ENCODE results near the gene NTMT1.
A peak's percentile ranks its signal among the peaks of the same experiment; 100 is the strongest.

NTMT1 gene

DNA sequence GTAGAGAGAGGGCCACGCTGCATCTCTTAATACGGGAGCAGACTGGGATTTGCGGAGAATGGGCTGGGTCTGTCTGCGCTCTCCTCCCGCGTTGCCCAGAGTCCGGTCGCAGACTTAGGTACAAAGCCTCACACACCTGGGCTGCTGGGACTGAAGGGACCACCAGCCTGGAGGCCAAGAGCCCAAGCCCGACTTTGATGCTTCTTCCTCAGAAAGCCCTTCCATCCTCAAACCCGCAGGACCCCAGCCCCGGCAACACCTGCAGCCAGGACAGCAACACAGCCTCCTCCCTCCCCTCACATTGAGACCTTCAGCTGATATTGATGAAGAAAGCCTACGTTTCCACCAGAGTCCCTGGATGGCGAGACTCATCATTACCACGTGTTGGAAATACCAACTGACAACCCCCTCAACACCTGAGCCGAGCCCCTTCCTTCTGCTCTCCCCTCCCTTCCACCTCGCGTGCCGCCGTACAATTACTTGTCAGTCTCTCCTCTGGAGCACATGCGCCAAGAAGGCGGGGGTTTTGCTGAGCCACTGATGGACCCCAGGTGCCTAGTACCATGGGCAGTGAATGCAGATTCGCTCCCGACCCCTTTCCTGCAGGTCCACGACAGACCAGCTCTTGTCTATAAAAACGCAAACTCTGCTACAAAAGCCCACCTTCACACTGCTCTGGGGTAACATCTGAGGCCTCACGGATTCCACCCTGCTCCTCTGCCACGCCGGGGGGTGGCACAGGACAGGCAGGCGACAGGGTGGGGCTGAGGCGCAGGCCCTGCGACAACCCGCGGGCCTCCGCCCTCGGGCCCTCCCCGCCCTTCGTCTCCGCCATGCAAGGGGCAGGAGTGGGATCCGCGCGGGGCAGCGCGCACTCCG is 15.1 kb downstream of the NTMT1 start:
- Histone ChIP-seq H3K36me3 (peaks cover 35 to 48% (median 41%) of the 10 kb centered on the region in 11 experiments), H3K9ac (peak overlapping the region; percentile 78 to 92 (median 84)), H3K4me2 (peak overlapping the region; percentile 91 to 100 (median 99)), H3K4me1 (peaks cover 29 to 58% (median 45%) of the 10 kb centered on the region in 10 experiments), H3K9me3 (replicated peaks in 1 of 11) (no peaks in the 10 kb centered on the region), H3K4me3 (peak overlapping the region; percentile 80 to 99 (median 90)), H3K27ac (peak overlapping the region in 10 of 11 experiments; percentile 62 to 86 (median 76); a peak in 21 of 22 replicates), H4K20me1 (peaks cover 50 to 58% (median 57%) of the 10 kb centered on the region in 11 experiments; a peak in 21 of 22 replicates), H3K27me3 (no peaks in the 10 kb centered on the region)
- TF ChIP-seq Cebpa-rat (IDR thresholded peaks at IDR 0.05) = no peak

GRCh38 chr9:129641750-129642585 is 16.0 kb downstream of the NTMT1 start, which contains the start of gene ASB6:
Gene ASB6 (minus strand): TSS chr9:129642151. CDS start chr9:129641999, 152 bp downstream.
- no peaks in the 10 kb centered on the region for H3K9me3 ChIP-seq (replicated peaks in 1 of 11)
- no peak for TF ChIP-seq Cebpa-rat (IDR thresholded peaks at IDR 0.05)
- H3K27me3 ChIP-seq = no peaks in the 10 kb centered on the region
- peak within 1 kb of the TSS; percentile 78 to 92 (median 84) for H3K9ac ChIP-seq
- H3K4me2 ChIP-seq = peak within 1 kb of the TSS; percentile 91 to 100 (median 99)
- peak within 1 kb of the TSS; percentile 80 to 99 (median 90) for H3K4me3 ChIP-seq
- peak within 1 kb of the TSS; percentile 38 to 86 (median 75); a peak in 21 of 22 replicates for H3K27ac ChIP-seq
- H4K20me1 ChIP-seq = peaks cover 43 to 50% (median 48%) of the 10 kb centered on the region in 11 experiments; a peak in 21 of 22 replicates
- peaks cover 23 to 50% (median 36%) of the 10 kb centered on the region in 10 experiments for H3K4me1 ChIP-seq
- H3K36me3 ChIP-seq = peaks cover 27 to 39% (median 32%) of the 10 kb centered on the region in 11 experiments

- Histone ChIP-seq H3K36me3 (peaks cover 10 to 22% (median 15%) of the 10 kb centered on the region in 11 experiments), H3K4me1 (peaks cover 15 to 32% (median 23%) of the 10 kb centered on the region in 10 experiments), H3K4me2 (no peak overlapping the region), H3K4me3 (no peak overlapping the region), H3K27me3 (no peaks in the 10 kb centered on the region), H3K27ac (no peak overlapping the region), H4K20me1 (peaks cover 26 to 32% (median 31%) of the 10 kb centered on the region in 11 experiments; a peak in 21 of 22 replicates), H3K9me3 (replicated peaks in 1 of 11) (no peaks in the 10 kb centered on the region), H3K9ac (no peak overlapping the region)
- no peak for TF ChIP-seq Cebpa-rat (IDR thresholded peaks at IDR 0.05)
Observed at GRCh38 chr9:129643706-129644105, 17.7 kb downstream of the NTMT1 start.

DNA sequence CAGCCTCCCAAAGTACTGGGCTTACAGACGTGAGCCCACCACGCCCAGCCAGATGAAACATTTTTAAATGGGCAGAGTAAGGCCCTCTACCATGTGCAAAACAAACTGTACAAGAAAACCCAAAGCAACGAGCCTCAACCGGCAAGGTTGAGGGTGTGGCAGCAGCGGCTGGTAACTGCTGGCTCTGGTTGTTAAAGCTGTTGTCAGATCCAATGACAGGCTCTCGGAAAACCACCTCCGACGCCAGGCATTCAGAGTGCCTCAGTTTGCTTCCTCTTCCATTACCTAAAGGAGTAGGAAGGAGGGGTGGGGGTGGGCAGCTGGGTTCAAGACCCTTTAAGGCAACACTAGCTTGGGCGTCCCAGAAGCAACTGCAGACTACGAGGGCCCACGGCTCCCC is 18.4 kb downstream of the NTMT1 start:
- no peak overlapping the region for H3K4me2 ChIP-seq
- H4K20me1 ChIP-seq = peaks cover 19 to 26% (median 24%) of the 10 kb centered on the region in 11 experiments; a peak in 21 of 22 replicates
- no peak overlapping the region for H3K27ac ChIP-seq
- H3K9ac ChIP-seq = no peak overlapping the region
- no peaks in the 10 kb centered on the region for H3K9me3 ChIP-seq (replicated peaks in 1 of 11)
- no peak overlapping the region for H3K4me3 ChIP-seq
- H3K4me1 ChIP-seq = peaks cover 15 to 26% (median 23%) of the 10 kb centered on the region in 10 experiments
- TF ChIP-seq Cebpa-rat (IDR thresholded peaks at IDR 0.05) = no peak
- H3K27me3 ChIP-seq = no peaks in the 10 kb centered on the region
- peaks cover 3 to 15% (median 8%) of the 10 kb centered on the region in 11 experiments; a peak in 20 of 22 replicates for H3K36me3 ChIP-seq

DNA sequence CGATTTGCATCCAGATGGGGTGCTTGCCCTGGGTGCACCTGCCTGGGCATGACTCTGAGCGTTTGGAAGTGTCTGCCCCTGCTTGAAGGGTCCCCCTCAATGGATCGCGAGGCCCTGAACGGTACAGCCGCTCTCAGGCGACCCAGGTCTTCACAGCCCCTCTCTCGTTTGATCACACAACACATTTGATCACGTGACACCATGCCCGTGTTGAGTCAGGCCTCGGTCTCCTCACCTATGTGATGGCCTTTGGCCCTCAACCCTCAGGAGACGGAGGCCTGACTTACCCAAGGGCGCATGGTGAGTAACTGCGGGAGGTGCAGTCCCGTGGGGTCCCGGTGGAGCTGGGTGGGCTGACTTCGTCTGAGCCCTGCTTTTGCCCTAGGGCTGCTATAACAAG is 18.9 kb downstream of the NTMT1 start:
- H3K27ac ChIP-seq = no peak overlapping the region
- peaks cover 15 to 20% (median 19%) of the 10 kb centered on the region in 11 experiments; a peak in 21 of 22 replicates for H4K20me1 ChIP-seq
- H3K27me3 ChIP-seq = no peaks in the 10 kb centered on the region
- H3K4me2 ChIP-seq = no peak overlapping the region
- peaks cover 0 to 10% (median 3%) of the 10 kb centered on the region in 11 experiments; a peak in 12 of 22 replicates for H3K36me3 ChIP-seq
- H3K4me3 ChIP-seq = no peak overlapping the region
- peaks cover 14 to 21% (median 19%) of the 10 kb centered on the region in 10 experiments for H3K4me1 ChIP-seq
- H3K9ac ChIP-seq = no peak overlapping the region
- no peak for TF ChIP-seq Cebpa-rat (IDR thresholded peaks at IDR 0.05)
- H3K9me3 ChIP-seq (replicated peaks in 1 of 11) = no peaks in the 10 kb centered on the region

GRCh38 chr9:129646252-129646651 is 20.3 kb downstream of the NTMT1 start:
- H3K4me3 ChIP-seq = no peak overlapping the region
- TF ChIP-seq Cebpa-rat (IDR thresholded peaks at IDR 0.05) = no peak
- peaks cover under 1 to 7% (median 5%) of the 10 kb centered on the region in 10 experiments; a peak in 18 of 20 replicates for H3K4me1 ChIP-seq
- no peaks in the 10 kb centered on the region; a peak in 1 of 22 replicates for H3K27me3 ChIP-seq
- no peak overlapping the region for H3K4me2 ChIP-seq
- H3K9ac ChIP-seq = no peak overlapping the region
- H4K20me1 ChIP-seq = peaks cover 1 to 7% (median 5%) of the 10 kb centered on the region in 11 experiments; a peak in 18 of 22 replicates
- H3K9me3 ChIP-seq (replicated peaks in 1 of 11) = no peaks in the 10 kb centered on the region
- H3K36me3 ChIP-seq = no peaks in the 10 kb centered on the region
- H3K27ac ChIP-seq = no peak overlapping the region

DNA sequence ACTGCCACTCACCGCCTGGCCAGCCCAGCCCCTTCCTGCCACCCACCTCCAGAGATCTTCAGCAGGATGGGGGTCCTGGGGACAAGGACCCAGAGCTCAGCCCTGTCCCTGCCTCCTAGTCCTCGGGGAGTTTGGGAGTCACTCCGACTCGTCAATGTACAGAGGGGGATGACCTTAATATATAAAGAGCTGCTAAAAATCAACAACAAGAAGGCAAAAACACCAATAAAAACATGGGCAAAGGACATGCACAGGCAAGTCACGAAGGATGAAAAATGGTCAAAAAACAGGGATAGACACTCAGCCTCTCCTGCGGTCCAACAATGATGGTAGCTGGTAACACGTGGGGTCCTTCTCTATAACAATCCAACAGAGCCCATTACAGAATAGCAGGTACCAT is 20.7 kb downstream of the NTMT1 start:
- Histone ChIP-seq H3K4me2 (no peak overlapping the region), H3K27ac (no peak overlapping the region), H3K4me1 (peaks cover 0 to 7% (median 5%) of the 10 kb centered on the region in 10 experiments; a peak in 12 of 20 replicates), H3K9me3 (replicated peaks in 1 of 11) (no peaks in the 10 kb centered on the region), H3K9ac (no peak overlapping the region), H3K27me3 (no peaks in the 10 kb centered on the region; a peak in 1 of 22 replicates), H3K4me3 (no peak overlapping the region), H3K36me3 (no peaks in the 10 kb centered on the region), H4K20me1 (peaks cover 0 to 3% (median 1%) of the 10 kb centered on the region in 11 experiments; a peak in 10 of 22 replicates)
- TF ChIP-seq Cebpa-rat (IDR thresholded peaks at IDR 0.05) = no peak

DNA sequence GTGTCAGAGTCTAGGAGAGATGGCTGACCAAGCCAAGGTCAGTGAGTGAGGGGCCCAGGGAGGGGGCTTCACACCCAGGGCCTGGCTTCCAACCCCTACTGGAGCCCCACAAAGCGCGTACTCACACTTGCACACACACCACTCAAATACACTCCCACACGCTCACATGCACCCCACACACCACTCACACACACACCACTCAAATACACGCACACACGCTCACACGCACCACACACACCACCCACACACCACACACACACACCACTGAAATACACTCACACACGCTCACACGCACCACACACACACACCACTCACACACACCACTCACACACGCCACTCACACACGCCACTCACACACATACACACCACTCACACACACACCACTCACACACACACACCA is 21.7 kb downstream of the NTMT1 start:
- H3K9ac ChIP-seq = no peak overlapping the region
- peaks cover 0 to 3% (median 2%) of the 10 kb centered on the region in 10 experiments; a peak in 11 of 20 replicates for H3K4me1 ChIP-seq
- no peaks in the 10 kb centered on the region for H4K20me1 ChIP-seq
- H3K36me3 ChIP-seq = no peaks in the 10 kb centered on the region
- no peak for TF ChIP-seq Cebpa-rat (IDR thresholded peaks at IDR 0.05)
- no peak overlapping the region for H3K4me2 ChIP-seq
- H3K27ac ChIP-seq = no peak overlapping the region
- H3K27me3 ChIP-seq = peaks cover 0 to 2% (median 0%) of the 10 kb centered on the region in 11 experiments; a peak in 5 of 22 replicates
- no peak overlapping the region for H3K4me3 ChIP-seq
- H3K9me3 ChIP-seq (replicated peaks in 1 of 11) = no peaks in the 10 kb centered on the region
